Motor neuron (in vitro differentiated cells): ENCODE results near the gene TPD52L2. TPM values are rescaled to one million over a fixed set of nuclear protein-coding genes. Genes with fewer than 3 reads are reported as not detected.

ENCODE experiments used
- ATAC-seq, 8 experiments: fragments of 200-7000 bp; cut with Tn5 transposase; replicated peaks in 6 of 8; 2 replicates each; pipeline ENCODE4 v1.8.0; 2021; ENCODE audit warnings: mild to moderate bottlenecking in 8 of 8, moderate library complexity in 8 of 8
- H3K27ac ChIP-seq, 2 donors: fragments of 250-450 bp; sonication (Bioruptor Pico); 2 replicates each; pipeline ENCODE4 v1.9.0; 2021; ENCODE audit warnings: antibody characterized with exemption in 2 of 2, mild to moderate bottlenecking in 2 of 2, moderate library complexity in 1 of 2
- H3K4me1 ChIP-seq, 2 donors: fragments of 250-450 bp; sonication (Bioruptor Pico); replicated peaks in 1 of 2; 2 replicates each; pipeline ENCODE4 v1.6.1; 2021; ENCODE audit warnings: antibody characterized with exemption in 2 of 2, mild to moderate bottlenecking in 2 of 2, moderate library complexity in 1 of 2
- H3K4me3 ChIP-seq, 5 donors: fragments of 250-450 bp; sonication (Bioruptor Pico); 2 replicates each; pipeline ENCODE4 v1.9.0; 2021; ENCODE audit warnings: antibody characterized with exemption in 5 of 5, mild to moderate bottlenecking in 5 of 5, moderate library complexity in 4 of 5
- WGBS, 10 experiments: fragments of 450-650 bp; shearing (Covaris generic); methylation state at CpG; one replicate each; pipeline ENCODE4 v1.0.0; 2022; 5-methylcytosine and 5-hydroxymethylcytosine counted together
- in situ Hi-C, 9 experiments: fragments of 400-800 bp; cut with MboI; loops; one replicate each; pipeline ENCODE4 v1.15.0; 2021; ENCODE audit warnings: low sequenced_read_pairs in 9 of 9, low pct_unique_long_range_greater_than_20kb in 2 of 9; ENCODE audit not compliant: unreplicated experiment in 9 of 9
- total RNA-seq, 8 experiments: library from RNA; unstranded; fragments of 300-600 nt; gene quantifications; 2 replicates each; pipeline versions ENCODE4 v1.2.3 to v1.2.4, GENCODE V29; 2022

The TPD52L2 gene
- total RNA-seq, 8 experiments from 2014 or later, result 41.3 to 108 (median 70.4) TPM

DNA sequence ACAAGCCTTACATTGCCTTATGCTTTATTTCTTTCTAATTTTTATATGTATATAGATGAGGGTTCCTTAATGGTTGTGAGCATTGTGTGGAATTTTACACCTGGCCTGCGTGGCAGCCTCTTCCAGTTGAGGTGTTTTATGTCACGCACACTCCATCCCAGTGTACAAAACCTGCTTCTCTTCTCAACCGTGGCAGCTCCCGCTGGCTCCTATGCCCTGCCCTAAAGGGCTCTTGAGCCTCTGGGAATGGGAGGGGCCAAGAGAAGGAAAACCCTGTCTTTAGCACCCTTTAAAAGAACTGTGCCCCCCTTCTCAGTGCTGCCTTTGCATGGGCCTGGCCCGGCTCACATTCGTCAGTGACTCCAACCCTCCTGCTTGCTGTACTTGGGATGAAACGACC, 25.5 kb downstream of the TPD52L2 start:
- ATAC-seq, result no peak
- no peak overlapping the region for H3K4me3 ChIP-seq
- H3K4me1 ChIP-seq, result peaks cover 0 to 4% of the 10 kb centered on the region in 2 donors
- 78 to 100% (median 89%) methylated on average over 1 to 5 of the region's 7 CpGs for WGBS, 10 experiments
- no peak overlapping the region for H3K27ac ChIP-seq
- in situ Hi-C loops, result no loop called here

- no peak overlapping the region for H3K27ac ChIP-seq
- in situ Hi-C loops, result no loop called here
These were observed 26.3 kb downstream of the TPD52L2 start for GRCh38 chr20:63891061-63892002.

DNA sequence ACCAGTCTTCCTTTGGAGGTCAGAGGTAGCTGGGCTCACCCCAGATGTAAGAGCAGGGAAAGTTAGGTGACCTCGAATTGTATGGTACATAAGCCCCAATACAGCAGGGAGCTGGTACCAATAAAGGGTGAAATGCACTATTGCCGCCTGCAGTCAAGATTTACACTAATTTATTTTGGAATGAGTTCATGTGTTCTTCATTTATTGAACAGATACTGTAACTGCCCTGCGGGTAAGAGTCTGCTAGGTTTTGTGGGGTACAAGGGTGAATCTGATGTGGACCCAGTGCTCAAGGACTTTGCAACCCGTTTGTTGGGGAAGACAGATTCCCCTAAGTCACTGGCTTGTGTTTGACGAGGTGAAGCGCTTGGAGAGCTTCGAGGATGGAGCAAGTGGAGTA, 27.3 kb downstream of the TPD52L2 start:
- peaks cover 7 to 20% of the 10 kb centered on the region in 2 donors for H3K4me1 ChIP-seq
- no peak overlapping the region for H3K4me3 ChIP-seq
- no peak overlapping the region for H3K27ac ChIP-seq
- WGBS, 10 experiments, result 40 to 100% (median 84%) methylated on average over 1 to 6 of the region's 7 CpGs; no CpG with 5 or more reads in 2 of the 10 experiments
- no peak for ATAC-seq
- in situ Hi-C loops, result no loop called here

More at GRCh38 chr20:63891061-63892002, 26.3 kb downstream of the TPD52L2 start:
- no peak for ATAC-seq
- Histone ChIP-seq H3K4me3 (no peak overlapping the region), H3K4me1 (peaks cover 0 to 11% of the 10 kb centered on the region in 2 donors)
- WGBS, 10 experiments, result 80 to 100% (median 86%) methylated on average over 1 to 19 of the region's 29 CpGs; no CpG with 5 or more reads in 3 of the 10 experiments

DNA sequence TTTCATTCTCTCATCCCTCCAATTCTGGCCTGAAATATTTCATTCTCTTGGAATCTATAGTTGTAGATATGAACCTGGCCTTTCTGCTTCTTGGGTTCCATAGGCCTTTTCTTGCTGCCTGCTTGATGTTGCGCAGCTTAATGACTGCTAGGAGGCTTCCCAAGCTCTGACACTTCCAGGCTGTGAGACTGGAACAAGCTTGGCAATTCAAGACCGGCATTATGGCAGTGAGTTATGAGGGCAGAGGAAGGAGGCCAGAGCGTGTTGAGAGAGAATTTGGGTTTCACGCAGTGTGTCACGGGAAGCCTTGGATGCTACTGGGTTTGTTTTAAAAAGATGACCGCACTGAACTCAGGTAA, 28.9 kb downstream of the TPD52L2 start:
- ATAC-seq, result no peak
- in situ Hi-C loops, result no loop called here
- Histone ChIP-seq H3K4me1 (peaks cover 7 to 20% of the 10 kb centered on the region in 2 donors), H3K27ac (no peak overlapping the region), H3K4me3 (peak overlapping the region; percentile 51 to 67 (median 56))
- WGBS, 10 experiments, result 0 to 44% (median 33%) methylated on average over 1 to 6 of the region's 6 CpGs; no CpG with 5 or more reads in 3 of the 10 experiments

GRCh38 chr20:63894358-63895201, 29.5 kb downstream of the TPD52L2 start, which contains the start of gene DNAJC5:
Gene DNAJC5, plus strand, starts transcription at chr20:63895126. Its CDS starts 33,220 bp downstream, at chr20:63928346.
- Histone ChIP-seq H3K27ac (peak within 1 kb of the TSS; percentile 55 to 75), H3K4me3 (peak within 1 kb of the TSS; percentile 51 to 67 (median 56)), H3K4me1 (peaks cover 7 to 20% of the 10 kb centered on the region in 2 donors)
- in situ Hi-C loops, result no loop called here
- WGBS, 10 experiments, result 0 to 80% (median 0%) methylated on average over 1 to 18 of the region's 82 CpGs; no CpG with 5 or more reads in 4 of the 10 experiments
- ATAC-seq, result peak; percentile 72 to 88 (median 84)

DNA sequence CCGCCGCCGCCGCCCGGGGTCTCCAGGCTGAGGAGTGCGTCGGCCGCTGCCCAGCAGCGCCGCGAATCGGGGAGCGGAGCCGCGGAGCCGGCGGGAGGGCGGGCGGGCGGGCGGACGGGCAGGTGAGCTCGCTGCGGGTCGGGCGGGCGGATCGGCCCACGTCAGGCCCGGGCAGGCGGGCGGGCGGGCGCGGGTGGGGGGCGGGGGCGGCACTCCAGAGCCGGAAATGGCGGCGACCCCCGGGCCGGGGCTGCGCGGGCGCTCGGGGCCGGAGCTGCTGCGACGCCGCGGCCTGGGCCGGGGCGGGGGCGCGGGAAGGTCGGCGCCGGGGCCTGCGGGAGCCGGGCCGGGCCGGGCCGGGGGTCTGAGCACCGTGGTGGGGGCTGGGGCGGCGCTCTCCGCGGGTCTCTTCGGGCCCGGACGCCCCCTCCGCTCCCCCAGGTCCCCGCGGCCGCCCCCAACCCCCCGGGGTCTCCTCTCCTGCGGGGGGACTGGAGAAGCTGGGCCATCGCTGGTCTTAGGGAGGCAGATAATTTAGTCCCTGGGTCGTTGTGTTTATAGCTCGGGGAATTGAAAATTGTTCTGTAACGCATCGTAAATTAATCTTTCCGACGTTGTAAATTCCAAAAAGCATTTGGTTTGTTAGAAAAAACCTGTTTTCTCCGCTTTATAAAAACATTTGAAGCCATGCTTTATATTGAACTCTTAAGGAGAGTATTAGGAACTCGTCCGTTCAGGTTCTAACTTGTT, 30.3 kb downstream of the TPD52L2 start:
- peak overlapping the region; percentile 55 to 75 for H3K27ac ChIP-seq
- 0 to 6% (median 0%) methylated on average over 2 to 5 of the region's 87 CpGs; no CpG with 5 or more reads in 2 of the 10 experiments for WGBS, 10 experiments
- ATAC-seq, result peak in 5 of 8 experiments; percentile 1 to 29 (median 12)
- H3K4me1 ChIP-seq, result peaks cover 7 to 20% of the 10 kb centered on the region in 2 donors
- in situ Hi-C loops, result no loop called here
- H3K4me3 ChIP-seq, result peak overlapping the region; percentile 51 to 67 (median 56)

GRCh38 chr20:63895952-63896263, 30.8 kb downstream of the TPD52L2 start:
- peak overlapping the region; percentile 51 to 67 (median 56) for H3K4me3 ChIP-seq
- peak in 1 of 8 experiments; percentile 0 for ATAC-seq
- no peak overlapping the region for H3K27ac ChIP-seq
- H3K4me1 ChIP-seq, result peaks cover 7 to 20% of the 10 kb centered on the region in 2 donors
- 0 to 20% (median 2%) methylated on average over 1 to 5 of the region's 5 CpGs for WGBS, 10 experiments
- in situ Hi-C loops, result no loop called here

- 12 to 61% (median 40%) methylated on average over 3 to 14 of the region's 18 CpGs; no CpG with 5 or more reads in 1 of the 10 experiments for WGBS, 10 experiments
- peak overlapping the region; percentile 51 to 67 (median 56) for H3K4me3 ChIP-seq
- H3K4me1 ChIP-seq, result peaks cover 7 to 20% of the 10 kb centered on the region in 2 donors
- H3K27ac ChIP-seq, result peak overlapping the region in 1 of 2 donors; percentile 38
- in situ Hi-C loops, result no loop called here
- ATAC-seq, result peak; percentile 9 to 62 (median 36)
These were observed 31.4 kb downstream of the TPD52L2 start for GRCh38 chr20:63896264-63897105.

DNA sequence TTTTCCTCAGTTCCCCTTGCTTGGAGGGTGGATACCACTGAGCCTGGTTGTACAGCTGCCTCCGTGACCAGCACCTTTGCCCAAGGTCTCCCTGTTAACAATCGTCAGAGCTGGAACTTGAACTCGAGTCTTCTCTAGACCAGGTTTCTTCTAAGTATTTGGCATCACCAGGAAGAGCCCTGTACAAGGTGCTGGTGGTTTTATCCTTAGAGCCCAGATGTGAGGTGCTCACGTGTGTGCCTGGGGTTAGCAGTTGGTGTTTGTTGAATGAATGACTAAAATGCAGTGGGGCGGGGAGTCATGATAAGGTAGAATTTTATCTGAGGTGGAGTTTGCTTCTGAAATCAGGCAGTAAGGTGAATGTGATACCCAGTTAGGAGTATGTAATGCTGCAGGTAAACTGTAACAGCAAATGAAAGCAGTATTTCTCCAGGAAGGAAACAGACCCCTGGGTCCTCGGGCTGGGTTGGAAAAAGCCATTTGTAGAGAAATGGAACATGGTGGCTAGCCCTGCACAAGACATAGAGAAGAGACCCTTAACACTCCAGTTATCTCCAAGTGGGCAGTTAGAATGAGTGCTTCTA, 33.0 kb downstream of the TPD52L2 start:
- Histone ChIP-seq H3K27ac (no peak overlapping the region), H3K4me1 (peaks cover 7 to 20% of the 10 kb centered on the region in 2 donors), H3K4me3 (no peak overlapping the region)
- in situ Hi-C loops, result no loop called here
- no peak for ATAC-seq
- WGBS, 10 experiments, result 82 to 100% (median 95%) methylated on average over 1 to 6 of the region's 6 CpGs; no CpG with 5 or more reads in 2 of the 10 experiments

DNA sequence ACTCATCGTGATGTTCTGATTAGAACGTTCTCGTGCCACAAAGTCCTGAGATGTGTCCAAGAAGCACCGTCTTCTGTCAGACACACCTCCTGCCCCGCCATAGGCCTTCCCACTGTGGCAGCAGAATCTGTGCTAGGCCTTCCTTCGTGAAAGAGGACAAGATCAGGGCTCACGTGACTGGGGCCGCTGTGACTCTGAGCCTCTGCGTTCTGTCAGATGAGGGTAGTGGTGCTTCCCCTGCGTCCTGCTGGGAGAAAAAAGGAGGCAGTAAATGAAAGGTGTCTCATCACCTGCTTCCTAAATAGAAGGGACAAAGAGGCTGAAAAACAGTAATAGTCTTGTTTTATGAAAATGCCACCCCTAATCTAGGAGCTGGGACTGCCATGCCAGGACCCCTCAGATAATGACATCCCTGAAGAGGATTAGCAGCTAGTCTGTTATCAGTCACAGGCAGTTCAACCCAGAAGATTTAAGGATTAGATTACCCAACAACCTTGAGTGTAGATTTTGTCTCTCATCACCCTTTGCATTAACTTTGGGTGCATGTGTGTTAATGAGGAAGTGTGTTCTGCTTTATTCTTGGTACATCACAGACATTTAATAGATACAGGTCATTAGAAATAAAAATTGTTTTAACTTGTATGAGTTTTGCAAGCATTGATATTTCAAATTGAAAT, 34.0 kb downstream of the TPD52L2 start:
- H3K4me1 ChIP-seq, result peaks cover 7 to 17% of the 10 kb centered on the region in 2 donors
- H3K27ac ChIP-seq, result no peak overlapping the region
- WGBS, 10 experiments, result 80 to 100% (median 85%) methylated on average over 1 to 8 of the region's 10 CpGs; no CpG with 5 or more reads in 4 of the 10 experiments
- ATAC-seq, result no peak
- in situ Hi-C loops, result no loop called here
- H3K4me3 ChIP-seq, result no peak overlapping the region

- WGBS, 10 experiments, result 60 to 100% (median 93%) methylated on average over 1 to 2 of the region's 3 CpGs; no CpG with 5 or more reads in 5 of the 10 experiments
- H3K4me1 ChIP-seq, result peaks cover 7 to 15% of the 10 kb centered on the region in 2 donors
- no peak overlapping the region for H3K27ac ChIP-seq
- H3K4me3 ChIP-seq, result no peak overlapping the region
- ATAC-seq, result no peak
- in situ Hi-C loops, result no loop called here
These were observed 35.3 kb downstream of the TPD52L2 start for GRCh38 chr20:63900413-63900812.
